ENCODE data around the gene AGK. TPM values are rescaled to one million over a fixed set of nuclear protein-coding genes. Genes with fewer than 3 reads are reported as not detected.

Gene AGK
- total RNA-seq (2014; rRNA removed; shearing (Covaris generic)) (36.6 and 37.9 TPM in 2 replicates), polyA plus RNA-seq (2016; fragmentation: Nextera tagmentation; extraction: Ambion mirVana) (19.1 and 21.9 TPM in 2 replicates)
- long read RNA-seq, transcript AGK-201 (16 exons, 3,849 nt): major isoform, 5 of 17 reads
- long read RNA-seq, partial matches to known transcripts: 10 of 17 reads
- long read RNA-seq, other reads (novel, unspliced or antisense): 2 of 17 reads

GRCh38 chr7:141551094-141551781 is at the start of gene AGK:
Gene AGK, plus strand, starts transcription at chr7:141551410. Its CDS starts 4,057 bp downstream, at chr7:141555467.
- H3K9me2 ChIP-seq (ENCODE audit: insufficient read depth): no peaks in the 10 kb centered on the region
- H3K4me2 ChIP-seq: peak within 1 kb of the TSS; percentile 98
- H3K27ac ChIP-seq (ENCODE audit: low read depth): peak within 1 kb of the TSS; percentile 90
- no peaks in the 10 kb centered on the region for H4K20me1 ChIP-seq (replicated peaks; ENCODE audit: insufficient read depth)
- peak within 1 kb of the TSS; percentile 88 for H3K4me3 ChIP-seq
- peak within 1 kb of the TSS; percentile 98 for H2AFZ ChIP-seq
- peaks cover 25% of the 10 kb centered on the region for H3K4me1 Mint-ChIP-seq
- ATAC-seq (peak; percentile 98), DNase-seq (ENCODE audit: low spot score) (peak; percentile 91)
- H3K36me3 ChIP-seq (ENCODE audit: insufficient read depth): no peaks in the 10 kb centered on the region
- H3K27me3 ChIP-seq (ENCODE audit: insufficient read depth): no peaks in the 10 kb centered on the region
- H3F3A ChIP-seq (replicated peaks; ENCODE audit: low read depth): peaks cover 7% of the 10 kb centered on the region; the same call in 1 of the 2 replicates
- no peaks in the 10 kb centered on the region for H3K9me3 Mint-ChIP-seq
- H3K36me3 Mint-ChIP-seq (ENCODE audit: low read depth): peaks cover 20% of the 10 kb centered on the region
- peaks cover 37% of the 10 kb centered on the region for H3K79me2 ChIP-seq (replicated peaks; ENCODE audit: insufficient read depth)
- H3K27me3 Mint-ChIP-seq (ENCODE audit: insufficient read depth, low read depth, poor library complexity): peaks cover 5% of the 10 kb centered on the region
- no peak within 1 kb of the TSS for H3K27ac Mint-ChIP-seq
- H3K4me1 ChIP-seq (ENCODE audit: insufficient read depth): peaks cover 4% of the 10 kb centered on the region
- TF ChIP-seq EZH2phosphoT487 (IDR thresholded peaks at IDR 0.05; ENCODE audit: unreplicated experiment) (no peak), ZNF462 (CRISPR knock-in tag; IDR thresholded peaks at IDR 0.05) (no peak), JUNB (IDR thresholded peaks at IDR 0.05; ENCODE audit: unreplicated experiment) (no peak), CREB1 (CRISPR knock-in tag; IDR thresholded peaks at IDR 0.05; ENCODE audit: low read depth) (peak; percentile 46; the same call in 1 of the 2 replicates), NANOG (IDR thresholded peaks at IDR 0.05; ENCODE audit: borderline replicate concordance) (no peak), CTCF (conservative IDR thresholded peaks at IDR 0.05; ENCODE audit: low read depth in 2 of 2) (no peak), STAT1 (IDR thresholded peaks at IDR 0.05; ENCODE audit: unreplicated experiment) (no peak), ETS1 (IDR thresholded peaks at IDR 0.05) (peak; percentile 56; the same call in 1 of the 2 replicates), ZNF114 (CRISPR knock-in tag; IDR thresholded peaks at IDR 0.05) (no peak), POLR2AphosphoS5 (IDR thresholded peaks at IDR 0.05; ENCODE audit: low read depth) (peak; percentile 92), REST (IDR thresholded peaks at IDR 0.05; ENCODE audit: unreplicated experiment) (no peak), ZNF331 (CRISPR knock-in tag; IDR thresholded peaks at IDR 0.05; ENCODE audit: low read depth) (no peak), EZH2 (IDR thresholded peaks at IDR 0.05; ENCODE audit: low read depth, unreplicated experiment) (no peak)
- peak within 1 kb of the TSS; percentile 80 for H3K4me3 Mint-ChIP-seq
